ENCODE data around the gene PHTF2.
"Not testable (repeated sequence)": the region's sequence is repeated elsewhere in the genome, so short reads cannot be mapped to it uniquely, and the experiment has no call there.

GRCh38 chr7:77784426-77784825 is 14.1 kb upstream of the PHTF2 start:
- TF ChIP-seq POLR2A (IDR thresholded peaks at IDR 0.05; ENCODE audit: low read depth, low read length); POLR2AphosphoS5 (IDR thresholded peaks at IDR 0.05; ENCODE audit: low read depth, low read length); TAF1 (IDR thresholded peaks at IDR 0.05; ENCODE audit: borderline replicate concordance, low read depth, low read length): not testable (repeated sequence)

Data from GM12892 (cell line).